ENCODE measurements around the gene AUP1. TPM values are rescaled to one million over a fixed set of nuclear protein-coding genes. Genes with fewer than 3 reads are reported as not detected.
"Not testable (repeated sequence)": the region's sequence is repeated elsewhere in the genome, so short reads cannot be mapped to it uniquely, and the experiment has no call there.

Gene AUP1
- total and polyA plus RNA-seq, 4 experiments from 2014 or later = 91.3 to 158 (median 138) TPM

DNA sequence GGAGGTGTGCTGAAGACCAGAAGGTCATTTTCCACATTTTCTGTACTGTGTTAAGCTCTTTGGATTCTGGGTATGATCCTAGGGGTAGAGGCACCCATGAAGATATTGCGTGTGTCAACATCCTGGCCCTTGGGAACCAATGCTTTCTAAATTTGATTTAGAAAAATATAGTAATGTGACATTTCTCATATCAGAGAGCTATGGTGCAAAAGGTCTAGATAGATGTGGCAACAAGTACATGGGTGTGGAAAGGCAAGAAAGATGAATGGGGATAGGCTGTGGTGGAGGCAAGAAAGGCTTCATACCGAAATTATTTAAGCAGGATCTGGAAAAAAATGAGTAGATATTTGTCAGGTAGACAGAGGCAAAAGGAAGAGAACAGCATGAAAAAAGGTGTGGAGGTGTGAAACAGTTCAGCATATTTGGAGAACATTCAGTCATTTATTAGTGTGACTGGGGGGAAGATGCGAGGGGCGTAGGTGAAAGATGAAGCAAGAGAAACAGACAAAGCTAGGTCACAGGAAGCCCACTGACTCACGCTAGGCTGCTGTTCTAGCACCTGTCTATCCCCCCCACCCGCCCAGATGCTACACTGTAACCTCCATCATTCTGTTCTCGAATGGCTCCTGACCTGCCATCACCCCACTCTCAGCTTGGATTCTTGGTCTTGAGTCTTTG is 36.7 kb upstream of the AUP1 start:
- Histone ChIP-seq H3K27me3 (ENCODE audit: insufficient read depth, low read length) (no peaks in the 10 kb centered on the region), H3K4me1 (ENCODE audit: insufficient read depth, low read length) (no peaks in the 10 kb centered on the region), H3K27ac (ENCODE audit: low read depth, low read length) (no peak overlapping the region), H3K36me3 (ENCODE audit: insufficient read depth, low read length) (no peaks in the 10 kb centered on the region), H3K4me3 (ENCODE audit: low read length in 2 of 2) (no peak overlapping the region), H3K9me3 (ENCODE audit: control insufficient read depth in 1 of 2, low read length in 2 of 2) (no peaks in the 10 kb centered on the region)
- H3K36me3 Mint-ChIP-seq = no peaks in the 10 kb centered on the region
- H3K4me1 Mint-ChIP-seq = no peaks in the 10 kb centered on the region
- H3K27ac Mint-ChIP-seq = no peak overlapping the region
- no peaks in the 10 kb centered on the region for H3K9me3 Mint-ChIP-seq
- CTCF ChIA-PET (ENCODE audit: partially characterized antibody) = interaction anchor here (0.6 to 3.8 kb wide), 4 partner anchors 10 to 786 kb away, joined by 3 to 19 read pairs (median 4); no protein-coding TSS in a partner anchor
- peaks cover 9 to 25% of the 10 kb centered on the region in 2 donors for H3K27me3 Mint-ChIP-seq
- DNase-seq = no peak
- POLR2A ChIA-PET (ENCODE audit: partially characterized antibody) = no interaction called here
- intact Hi-C loops (cut with micrococcal nuclease) = no loop called here
- no peak overlapping the region for H3K4me3 Mint-ChIP-seq

DNA sequence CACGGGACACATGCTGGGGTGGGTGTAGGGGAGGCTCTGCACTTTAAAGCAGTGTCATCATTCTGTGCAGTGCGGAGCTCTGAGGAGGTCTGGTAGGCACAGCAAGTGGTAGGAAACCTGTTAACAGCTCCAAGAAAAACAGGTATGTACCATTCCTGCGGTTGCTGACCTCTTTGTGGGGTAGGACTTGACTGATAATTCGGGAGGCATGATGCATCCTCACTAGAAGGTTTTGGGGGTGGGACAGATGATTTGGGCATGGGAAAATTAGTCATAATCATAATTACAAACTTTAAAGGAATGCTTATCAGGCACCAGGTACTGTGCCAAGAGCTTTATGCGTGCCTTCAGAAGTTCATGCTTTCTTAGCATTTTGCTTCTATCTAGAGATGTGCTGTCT is 34.7 kb upstream of the AUP1 start:
- CTCF ChIA-PET (ENCODE audit: partially characterized antibody) = no interaction called here
- no peak overlapping the region for H3K27ac Mint-ChIP-seq
- POLR2A ChIA-PET (ENCODE audit: partially characterized antibody) = no interaction called here
- Histone ChIP-seq H3K27me3 (ENCODE audit: insufficient read depth, low read length) (no peaks in the 10 kb centered on the region), H3K9me3 (ENCODE audit: control insufficient read depth in 1 of 2, low read length in 2 of 2) (no peaks in the 10 kb centered on the region), H3K36me3 (ENCODE audit: insufficient read depth, low read length) (no peaks in the 10 kb centered on the region), H3K4me3 (ENCODE audit: low read length in 2 of 2) (no peak overlapping the region), H3K27ac (ENCODE audit: low read depth, low read length) (no peak overlapping the region), H3K4me1 (ENCODE audit: insufficient read depth, low read length) (no peaks in the 10 kb centered on the region)
- intact Hi-C loops (cut with micrococcal nuclease) = no loop called here
- H3K4me3 Mint-ChIP-seq = no peak overlapping the region
- H3K27me3 Mint-ChIP-seq = peaks cover 9 to 31% of the 10 kb centered on the region in 2 donors
- H3K4me1 Mint-ChIP-seq = peaks cover 0 to 6% (median 1%) of the 10 kb centered on the region in 4 donors
- no peaks in the 10 kb centered on the region for H3K9me3 Mint-ChIP-seq
- H3K36me3 Mint-ChIP-seq = no peaks in the 10 kb centered on the region
- DNase-seq = no peak

DNA sequence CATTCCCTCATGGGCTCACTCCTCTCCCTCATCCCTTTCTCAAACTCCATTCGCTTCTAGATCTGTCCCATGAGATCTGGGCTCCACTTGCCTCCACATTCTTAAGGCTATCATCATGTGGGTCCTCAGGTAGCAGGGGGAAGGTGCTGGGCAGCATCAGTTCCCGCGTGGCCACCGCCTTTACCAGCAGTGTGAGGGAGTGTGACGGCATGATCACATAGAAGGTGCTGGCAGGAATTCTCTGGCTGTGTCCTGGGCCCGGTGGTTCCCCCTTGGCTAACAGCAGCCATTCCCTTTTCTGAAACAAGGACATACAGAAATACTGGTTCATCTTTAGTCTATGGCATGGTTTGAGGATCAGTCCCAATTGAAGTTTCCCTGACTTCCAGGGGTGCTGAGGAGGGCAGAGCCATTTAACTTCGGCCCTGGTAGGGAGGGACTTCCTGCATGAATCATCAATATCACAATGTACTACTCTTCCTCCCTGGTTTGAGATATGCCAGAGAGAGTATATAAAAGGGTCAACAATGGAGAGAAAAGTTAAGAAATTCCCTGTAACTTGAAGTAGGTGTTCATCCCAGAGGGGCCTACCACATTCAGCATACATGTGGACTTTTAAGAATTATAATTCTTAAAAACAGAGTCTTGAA is 32.7 kb upstream of the AUP1 start:
- no peak overlapping the region for H3K27ac ChIP-seq (ENCODE audit: low read depth, low read length)
- peaks cover 0 to 6% (median 2%) of the 10 kb centered on the region in 4 donors for H3K4me1 Mint-ChIP-seq

DNA sequence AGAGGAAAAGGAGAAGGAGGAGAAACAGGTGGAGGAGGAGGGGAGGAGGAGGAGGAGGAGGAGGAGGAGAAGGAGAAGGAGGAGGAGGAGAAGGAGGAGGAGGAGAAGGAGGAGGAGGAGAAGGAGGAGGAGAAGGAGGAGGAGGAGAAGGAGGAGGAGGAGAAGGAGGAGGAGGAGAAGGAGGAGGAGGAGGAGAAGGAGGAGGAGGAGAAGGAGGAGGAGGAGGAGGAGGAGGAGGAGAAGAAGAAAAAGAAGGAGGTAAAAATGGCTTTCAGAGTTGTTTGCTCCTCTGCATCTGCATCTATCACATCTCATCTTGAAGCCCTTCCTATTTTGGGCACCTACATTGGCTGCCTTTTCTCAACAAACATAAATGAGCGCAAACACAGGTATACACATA is 31.5 kb upstream of the AUP1 start:
- intact Hi-C loops (cut with micrococcal nuclease); DNase-seq; H3K9me3 ChIP-seq (ENCODE audit: control insufficient read depth in 1 of 2, low read length in 2 of 2); H3K9me3 Mint-ChIP-seq; H3K4me3 ChIP-seq (ENCODE audit: low read length in 2 of 2); H3K27me3 ChIP-seq (ENCODE audit: insufficient read depth, low read length); H3K27ac Mint-ChIP-seq; H3K36me3 ChIP-seq (ENCODE audit: insufficient read depth, low read length); H3K4me3 Mint-ChIP-seq; H3K4me1 ChIP-seq (ENCODE audit: insufficient read depth, low read length); CTCF ChIA-PET (ENCODE audit: partially characterized antibody); H3K27ac ChIP-seq (ENCODE audit: low read depth, low read length); POLR2A ChIA-PET (ENCODE audit: partially characterized antibody): not testable (repeated sequence)
- peaks cover under 1 to 11% (median 6%) of the 10 kb centered on the region in 4 donors for H3K4me1 Mint-ChIP-seq
- H3K36me3 Mint-ChIP-seq = peaks cover 0 to 10% of the 10 kb centered on the region in 2 donors
- peaks cover 8 to 22% of the 10 kb centered on the region in 2 donors for H3K27me3 Mint-ChIP-seq

More for the DNA sequence above, 32.7 kb upstream of the AUP1 start:
- ChIA-PET CTCF (ENCODE audit: partially characterized antibody) (no interaction called here), POLR2A (ENCODE audit: partially characterized antibody) (no interaction called here)
- DNase-seq = no peak
- H3K27me3 Mint-ChIP-seq = peaks cover 8 to 24% of the 10 kb centered on the region in 2 donors
- no peaks in the 10 kb centered on the region for H3K27me3 ChIP-seq (ENCODE audit: insufficient read depth, low read length)
- H3K27ac Mint-ChIP-seq = no peak overlapping the region
- H3K9me3 Mint-ChIP-seq = no peaks in the 10 kb centered on the region
- intact Hi-C loops (cut with micrococcal nuclease) = no loop called here
- H3K4me3 Mint-ChIP-seq = no peak overlapping the region
- H3K4me1 ChIP-seq (ENCODE audit: insufficient read depth, low read length) = no peaks in the 10 kb centered on the region
- no peaks in the 10 kb centered on the region for H3K36me3 Mint-ChIP-seq
- no peaks in the 10 kb centered on the region for H3K36me3 ChIP-seq (ENCODE audit: insufficient read depth, low read length)
- no peaks in the 10 kb centered on the region for H3K9me3 ChIP-seq (ENCODE audit: control insufficient read depth in 1 of 2, low read length in 2 of 2)
- H3K4me3 ChIP-seq (ENCODE audit: low read length in 2 of 2) = no peak overlapping the region

DNA sequence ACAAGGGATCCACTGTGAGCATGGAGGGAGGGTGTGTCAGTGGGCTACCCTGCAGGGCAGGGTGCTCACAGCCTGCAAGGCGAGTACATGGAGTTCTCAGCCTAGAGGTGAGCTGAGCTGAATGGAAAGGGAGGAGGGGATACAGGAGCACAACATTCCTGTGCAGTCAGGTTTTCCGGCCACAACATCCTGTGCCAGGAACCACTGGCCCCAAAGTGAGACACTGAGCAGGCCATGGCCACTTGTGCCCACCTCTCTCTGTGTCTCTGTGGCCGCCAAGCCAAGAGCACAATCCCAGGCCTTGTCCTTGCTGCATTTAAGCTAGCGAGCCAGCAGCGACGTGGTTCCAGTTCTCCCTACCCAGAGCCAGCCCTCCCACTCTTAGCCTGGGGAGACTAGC is 31.1 kb upstream of the AUP1 start:
- ChIA-PET POLR2A (ENCODE audit: partially characterized antibody) (no interaction called here), CTCF (ENCODE audit: partially characterized antibody) (no interaction called here)
- Histone ChIP-seq H3K4me1 (ENCODE audit: insufficient read depth, low read length) (peaks cover 4% of the 10 kb centered on the region), H3K27ac (ENCODE audit: low read depth, low read length) (no peak overlapping the region), H3K9me3 (ENCODE audit: control insufficient read depth in 1 of 2, low read length in 2 of 2) (no peaks in the 10 kb centered on the region), H3K36me3 (ENCODE audit: insufficient read depth, low read length) (no peaks in the 10 kb centered on the region), H3K27me3 (ENCODE audit: insufficient read depth, low read length) (no peaks in the 10 kb centered on the region), H3K4me3 (ENCODE audit: low read length in 2 of 2) (no peak overlapping the region)
- intact Hi-C loops (cut with micrococcal nuclease) = no loop called here
- peaks cover 7 to 20% of the 10 kb centered on the region in 2 donors for H3K27me3 Mint-ChIP-seq
- H3K4me1 Mint-ChIP-seq = peaks cover 2 to 15% (median 8%) of the 10 kb centered on the region in 4 donors
- no peak for DNase-seq
- no peaks in the 10 kb centered on the region for H3K9me3 Mint-ChIP-seq
- H3K36me3 Mint-ChIP-seq = peaks cover 0 to 10% of the 10 kb centered on the region in 2 donors
- H3K4me3 Mint-ChIP-seq = no peak overlapping the region
- peak overlapping the region in 2 of 7 donors; percentile 47 to 77 for H3K27ac Mint-ChIP-seq

DNA sequence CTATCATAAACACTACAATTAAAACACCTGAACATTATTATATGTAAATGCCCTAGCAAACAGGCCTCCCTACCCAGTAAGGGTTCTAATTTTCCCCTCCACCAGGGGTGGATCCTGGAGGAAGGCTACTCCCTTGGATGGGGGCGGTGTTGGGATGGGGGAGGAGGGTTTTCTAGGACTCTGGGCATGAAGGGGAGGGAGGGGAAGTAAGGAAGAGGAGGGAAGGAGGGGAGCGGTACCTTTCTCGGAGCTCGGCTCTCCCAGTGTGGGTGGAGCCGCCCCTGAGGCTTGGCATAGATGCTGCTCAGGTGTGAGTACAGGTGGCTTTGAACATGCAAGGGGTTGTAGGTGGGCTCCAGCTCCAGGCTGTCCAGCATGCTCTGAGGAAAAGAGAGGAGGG is 30.4 kb upstream of the AUP1 start:
- CTCF ChIA-PET (ENCODE audit: partially characterized antibody) = no interaction called here
- intact Hi-C loops (cut with micrococcal nuclease) = loop anchor here (10.0 kb wide), 1 partner anchor 165 kb away; no protein-coding TSS in a partner anchor

More for the DNA sequence above, 30.4 kb upstream of the AUP1 start:
- H3K27ac Mint-ChIP-seq = peak overlapping the region in 2 of 7 donors; percentile 45 to 77
- DNase-seq = no peak
- no peaks in the 10 kb centered on the region for H3K36me3 ChIP-seq (ENCODE audit: insufficient read depth, low read length)
- no peak overlapping the region for H3K4me3 ChIP-seq (ENCODE audit: low read length in 2 of 2)
- POLR2A ChIA-PET (ENCODE audit: partially characterized antibody) = interaction anchor here (0.6 to 1.0 kb wide), 3 partner anchors 12 to 62 kb away, joined by 3 read pairs; no protein-coding TSS in a partner anchor
- H3K27me3 Mint-ChIP-seq = peaks cover 7 to 20% of the 10 kb centered on the region in 2 donors
- no peaks in the 10 kb centered on the region for H3K9me3 Mint-ChIP-seq
- H3K9me3 ChIP-seq (ENCODE audit: control insufficient read depth in 1 of 2, low read length in 2 of 2) = no peaks in the 10 kb centered on the region
- no peak overlapping the region for H3K27ac ChIP-seq (ENCODE audit: low read depth, low read length)
- no peaks in the 10 kb centered on the region for H3K27me3 ChIP-seq (ENCODE audit: insufficient read depth, low read length)
- peaks cover 10% of the 10 kb centered on the region for H3K4me1 ChIP-seq (ENCODE audit: insufficient read depth, low read length)
- peaks cover 5 to 21% (median 13%) of the 10 kb centered on the region in 4 donors for H3K4me1 Mint-ChIP-seq
- no peak overlapping the region for H3K4me3 Mint-ChIP-seq
- peaks cover 0 to 15% of the 10 kb centered on the region in 2 donors for H3K36me3 Mint-ChIP-seq
